ENCODE measurements around the gene LRRC74A.

LRRC74A gene

GRCh38 chr14:76827696-76828296 lies 1.6 kb downstream of the LRRC74A start:
- no peaks in the 10 kb centered on the region for H3K4me1 ChIP-seq
- DNase-seq = no peak
- no peaks in the 10 kb centered on the region for H3K27me3 ChIP-seq
- H3K36me3 ChIP-seq = no peaks in the 10 kb centered on the region
- no peak for TF ChIP-seq CTCF (IDR thresholded peaks at IDR 0.05; ENCODE audit: low read depth, low read length)
- H3K4me3 ChIP-seq (ENCODE audit: low read depth, low read length) = no peak overlapping the region
- H3K9me3 ChIP-seq = no peaks in the 10 kb centered on the region

GRCh38 chr14:76828339-76829012 lies 2.3 kb downstream of the LRRC74A start:
- H3K27me3 ChIP-seq = no peaks in the 10 kb centered on the region
- DNase-seq = no peak
- no peaks in the 10 kb centered on the region for H3K36me3 ChIP-seq
- no peak overlapping the region for H3K4me3 ChIP-seq (ENCODE audit: low read depth, low read length)
- H3K4me1 ChIP-seq = no peaks in the 10 kb centered on the region
- H3K9me3 ChIP-seq = no peaks in the 10 kb centered on the region
- TF ChIP-seq CTCF (IDR thresholded peaks at IDR 0.05; ENCODE audit: low read depth, low read length) = no peak

GRCh38 chr14:76829013-76829365 lies 2.8 kb downstream of the LRRC74A start:
- no peaks in the 10 kb centered on the region for H3K27me3 ChIP-seq
- no peak for DNase-seq
- no peaks in the 10 kb centered on the region for H3K9me3 ChIP-seq
- no peak for TF ChIP-seq CTCF (IDR thresholded peaks at IDR 0.05; ENCODE audit: low read depth, low read length)
- H3K36me3 ChIP-seq = no peaks in the 10 kb centered on the region
- H3K4me3 ChIP-seq (ENCODE audit: low read depth, low read length) = no peak overlapping the region
- H3K4me1 ChIP-seq = no peaks in the 10 kb centered on the region

- Histone ChIP-seq H3K4me3 (ENCODE audit: low read depth, low read length) (no peak overlapping the region), H3K36me3 (no peaks in the 10 kb centered on the region), H3K4me1 (no peaks in the 10 kb centered on the region), H3K9me3 (no peaks in the 10 kb centered on the region), H3K27me3 (no peaks in the 10 kb centered on the region)
- TF ChIP-seq CTCF (IDR thresholded peaks at IDR 0.05; ENCODE audit: low read depth, low read length) = no peak
- DNase-seq = peak; percentile 46
Measured at GRCh38 chr14:76829650-76830421, 3.6 kb downstream of the LRRC74A start.

GRCh38 chr14:76830556-76830955 lies 4.3 kb downstream of the LRRC74A start:
- Histone ChIP-seq H3K27me3 (no peaks in the 10 kb centered on the region), H3K4me1 (no peaks in the 10 kb centered on the region), H3K36me3 (no peaks in the 10 kb centered on the region), H3K4me3 (ENCODE audit: low read depth, low read length) (no peak overlapping the region), H3K9me3 (no peaks in the 10 kb centered on the region)
- no peak for DNase-seq
- TF ChIP-seq CTCF (IDR thresholded peaks at IDR 0.05; ENCODE audit: low read depth, low read length) = no peak

- no peaks in the 10 kb centered on the region for H3K27me3 ChIP-seq
- no peak overlapping the region for H3K4me3 ChIP-seq (ENCODE audit: low read depth, low read length)
- no peaks in the 10 kb centered on the region for H3K9me3 ChIP-seq
- TF ChIP-seq CTCF (IDR thresholded peaks at IDR 0.05; ENCODE audit: low read depth, low read length) = no peak
- H3K36me3 ChIP-seq = no peaks in the 10 kb centered on the region
- DNase-seq = no peak
- H3K4me1 ChIP-seq = no peaks in the 10 kb centered on the region
Measured at GRCh38 chr14:76832503-76832988, 6.3 kb downstream of the LRRC74A start.

Data from BE2C (cell line).